H9 (cell line): Measurements from ENCODE around the gene DCAF6. TPM values are rescaled to one million over a fixed set of nuclear protein-coding genes. Genes with fewer than 3 reads are reported as not detected.

Experiments
- DNase-seq: peaks from one replicate; pipeline ENCODE4 v3.0.0-alpha.2; 2017
- H2AFZ ChIP-seq: one replicate; pipeline ENCODE4 v1.6.1; 2013; ENCODE audit warnings: mild to moderate bottlenecking, low read length, control low read depth, moderate library complexity
- H2AK5ac ChIP-seq: 2 replicates; pipeline ENCODE4 v1.6.1; 2013; ENCODE audit warnings: low read length, control low read depth, mixed read lengths; ENCODE audit not compliant: insufficient read length
- H2BK120ac ChIP-seq: one replicate; pipeline ENCODE4 v1.6.1; 2013; ENCODE audit warnings: low read depth, mild to moderate bottlenecking, low read length, control low read depth, inconsistent platforms; ENCODE audit not compliant: poor library complexity, severe bottlenecking
- H2BK12ac ChIP-seq: 2 replicates; pipeline ENCODE4 v1.6.1; 2013; ENCODE audit warnings: low read length, control low read depth, mixed read lengths, low read depth; ENCODE audit not compliant: insufficient read length
- H2BK15ac ChIP-seq: 2 replicates; pipeline ENCODE4 v1.6.1; 2013; ENCODE audit warnings: low read depth, low read length, control low read depth
- H2BK20ac ChIP-seq: one replicate; pipeline ENCODE4 v1.6.1; 2013; ENCODE audit warnings: low read depth, mild to moderate bottlenecking, low read length, control low read depth, inconsistent platforms; ENCODE audit not compliant: poor library complexity, severe bottlenecking
- H2BK5ac ChIP-seq: 2 replicates; pipeline ENCODE4 v1.6.1; 2013; ENCODE audit warnings: low read length, control low read depth, mixed read lengths; ENCODE audit not compliant: insufficient read length
- H3K14ac ChIP-seq: 2 replicates; pipeline ENCODE4 v1.6.1; 2013; ENCODE audit warnings: low read length, control low read depth; ENCODE audit not compliant: insufficient read depth
- H3K18ac ChIP-seq: 2 replicates; pipeline ENCODE4 v1.6.1; 2013; ENCODE audit warnings: low read depth, mild to moderate bottlenecking, mixed read lengths, low read length, control low read depth; ENCODE audit not compliant: insufficient read length
- H3K23ac ChIP-seq: 2 replicates; pipeline ENCODE4 v1.6.1; 2013; ENCODE audit warnings: low read length, control low read depth, mixed read lengths, low read depth; ENCODE audit not compliant: insufficient read length
- H3K23me2 ChIP-seq: 2 replicates; pipeline ENCODE4 v1.6.1; 2013; ENCODE audit warnings: low read depth, mild to moderate bottlenecking, mixed read lengths, low read length, control low read depth; ENCODE audit not compliant: insufficient read length, poor library complexity, severe bottlenecking
- H3K27ac ChIP-seq: 2 replicates; pipeline ENCODE4 v1.5.1; 2013; ENCODE audit warnings: low read length, control low read depth, mixed read lengths, low read depth; ENCODE audit not compliant: insufficient read length
- H3K27me3 ChIP-seq: 2 replicates; pipeline ENCODE4 v1.6.1; 2013; ENCODE audit warnings: low read length, control low read depth, inconsistent platforms; ENCODE audit not compliant: insufficient read depth
- H3K4ac ChIP-seq: 2 replicates; pipeline ENCODE4 v1.6.1; 2013; ENCODE audit warnings: low read depth, mild to moderate bottlenecking, control low read depth, inconsistent platforms, low read length, moderate library complexity
- H3K4me1 ChIP-seq: 2 replicates; pipeline ENCODE4 v1.6.1; 2013; ENCODE audit warnings: low read length, control low read depth, inconsistent platforms; ENCODE audit not compliant: insufficient read depth
- H3K4me2 ChIP-seq: 2 replicates; pipeline ENCODE4 v1.6.1; 2013; ENCODE audit warnings: low read length, control low read depth, mixed read lengths; ENCODE audit not compliant: insufficient read length, insufficient read depth
- H3K56ac ChIP-seq: 2 replicates; pipeline ENCODE4 v1.6.1; 2013; ENCODE audit warnings: low read depth, mild to moderate bottlenecking, mixed read lengths, low read length, control low read depth; ENCODE audit not compliant: insufficient read length
- H3K79me1 ChIP-seq: 2 replicates; pipeline ENCODE4 v1.6.1; 2013; ENCODE audit warnings: low read depth, mild to moderate bottlenecking, moderate library complexity, low read length, control low read depth, inconsistent platforms; ENCODE audit not compliant: insufficient read depth, poor library complexity, severe bottlenecking
- H3K79me2 ChIP-seq: 2 replicates; pipeline ENCODE4 v1.6.1; 2013; ENCODE audit warnings: low read length, control low read depth, inconsistent platforms; ENCODE audit not compliant: insufficient read depth
- H3K9ac ChIP-seq: 2 replicates; pipeline ENCODE4 v1.6.1; 2013; ENCODE audit warnings: low read length, control low read depth, mixed read lengths; ENCODE audit not compliant: insufficient read length; ENCODE audit errors: extremely low read depth
- H3K9me3 ChIP-seq: one replicate; pipeline ENCODE4 v1.6.1; 2013; ENCODE audit warnings: low read depth, low read length, inconsistent platforms; ENCODE audit not compliant: control insufficient read depth
- H3T11ph ChIP-seq: one replicate; pipeline ENCODE4 v1.6.1; 2013; ENCODE audit warnings: mild to moderate bottlenecking, low read length, control low read depth, inconsistent platforms
- H4K20me1 ChIP-seq: one replicate; pipeline ENCODE4 v1.6.1; 2013; ENCODE audit not compliant: control insufficient read depth, insufficient read length, insufficient read depth
- H4K5ac ChIP-seq: 2 replicates; pipeline ENCODE4 v1.6.1; 2013; ENCODE audit warnings: low read depth, mild to moderate bottlenecking, mixed read lengths, low read length, control low read depth; ENCODE audit not compliant: insufficient read length
- H4K8ac ChIP-seq: replicated peaks from 2 replicates; pipeline ENCODE4 v1.6.1; 2013; ENCODE audit warnings: low read length, control low read depth, mixed read lengths, low read depth; ENCODE audit not compliant: insufficient read length
- H4K91ac ChIP-seq: 2 replicates; pipeline ENCODE4 v1.6.1; 2013; ENCODE audit warnings: low read depth, mild to moderate bottlenecking, moderate library complexity, mixed read lengths, low read length, control low read depth; ENCODE audit not compliant: insufficient read length
- H3K27ac Mint-ChIP-seq, 3 experiments: 2 replicates in 2 of 3; 3 replicates in 1 of 3; pipeline ENCODE4 v1.8.0; 2020 to 2021; ENCODE audit warnings: mixed read lengths in 3 of 3, mild to moderate bottlenecking in 1 of 3, moderate library complexity in 1 of 3
- H3K27me3 Mint-ChIP-seq: 2 replicates; pipeline ENCODE4 v1.8.0; 2021; ENCODE audit warnings: low read depth, mild to moderate bottlenecking, moderate library complexity, mixed read lengths
- H3K36me3 Mint-ChIP-seq, 3 experiments: 2 replicates in 2 of 3; 3 replicates in 1 of 3; pipeline ENCODE4 v1.8.0; 2020 to 2021; ENCODE audit warnings: low read depth in 3 of 3, mixed read lengths in 3 of 3; ENCODE audit not compliant: insufficient read depth in 1 of 3
- H3K4me1 Mint-ChIP-seq, 2 experiments: 2 replicates each; pipeline ENCODE4 v1.8.0; 2020; ENCODE audit warnings: mixed read lengths in 2 of 2
- H3K4me3 Mint-ChIP-seq, 2 experiments: 2 replicates in 1 of 2; 3 replicates in 1 of 2; pipeline ENCODE4 v1.8.0; 2020 to 2021; ENCODE audit warnings: mild to moderate bottlenecking in 2 of 2, mixed read lengths in 2 of 2, moderate library complexity in 1 of 2
- H3K9me3 Mint-ChIP-seq, 2 experiments: 2 replicates in 1 of 2; 3 replicates in 1 of 2; pipeline ENCODE4 v1.8.0; 2020; ENCODE audit warnings: mild to moderate bottlenecking in 2 of 2, mixed read lengths in 2 of 2, moderate library complexity in 1 of 2
- WGBS: extraction: QIAGEN DNeasy Blood & Tissue Kit; methylation state at CpG from one replicate; pipeline ENCODE4 v1.1.7; 2013; ENCODE audit warnings: missing lambda C conversion rate, low lambda C conversion rate, mixed read lengths; ENCODE audit not compliant: insufficient read length; ENCODE audit errors: extremely low coverage; 5-methylcytosine and 5-hydroxymethylcytosine counted together
- total RNA-seq: library from RNA; stranded (reverse); gene quantifications from 2 replicates; pipeline ENCODE4 v1.2.1, GENCODE V29; 2021
- TF ChIP-seq, protein P1 (sequence below): fragments of 200-600 bp; sonication (generic); conservative IDR thresholded peaks from 3 replicates; pipeline ENCODE4 v1.8.0; 2021; ENCODE audit warnings: antibody characterized with exemption, mild to moderate bottlenecking

The DCAF6 gene
- total RNA-seq, 1 experiment from 2014 or later, result 16.0 TPM

- Mint-ChIP-seq H3K27me3 (no peaks in the 10 kb centered on the region), H3K36me3 (peaks cover 10 to 13% (median 13%) of the 10 kb centered on the region in 3 experiments), H3K4me1 (peaks cover 10 to 18% of the 10 kb centered on the region in 2 experiments), H3K27ac (no peak overlapping the region; a peak in 1 of 7 replicates), H3K4me3 (no peak overlapping the region), H3K9me3 (peaks cover 6 to 7% of the 10 kb centered on the region in 2 experiments; a peak in 4 of 5 replicates)
- Histone ChIP-seq H3K18ac (no peak overlapping the region), H3K23me2 (no peaks in the 10 kb centered on the region), H3K4ac (no peak overlapping the region), H3K4me1 (no peaks in the 10 kb centered on the region; the same call in 1 of the 2 replicates), H2BK20ac (no peak overlapping the region), H3K79me2 (no peaks in the 10 kb centered on the region), H2BK5ac (no peak overlapping the region), H3K9me3 (no peaks in the 10 kb centered on the region), H3K23ac (no peak overlapping the region), H3T11ph (no peak overlapping the region), H3K9ac (no peak overlapping the region), H2BK12ac (no peak overlapping the region), H4K8ac (no peak overlapping the region), H4K91ac (no peak overlapping the region), H2AFZ (no peak overlapping the region), H2BK120ac (no peak overlapping the region), H3K27ac (no peak overlapping the region), H3K56ac (no peak overlapping the region), H3K14ac (no peak overlapping the region), H4K5ac (no peak overlapping the region), H3K4me2 (no peak overlapping the region), H3K27me3 (no peaks in the 10 kb centered on the region), H2AK5ac (no peak overlapping the region), H4K20me1 (no peaks in the 10 kb centered on the region), H2BK15ac (no peak overlapping the region), H3K79me1 (peaks cover 3% of the 10 kb centered on the region)
- TF ChIP-seq, protein P1, sequence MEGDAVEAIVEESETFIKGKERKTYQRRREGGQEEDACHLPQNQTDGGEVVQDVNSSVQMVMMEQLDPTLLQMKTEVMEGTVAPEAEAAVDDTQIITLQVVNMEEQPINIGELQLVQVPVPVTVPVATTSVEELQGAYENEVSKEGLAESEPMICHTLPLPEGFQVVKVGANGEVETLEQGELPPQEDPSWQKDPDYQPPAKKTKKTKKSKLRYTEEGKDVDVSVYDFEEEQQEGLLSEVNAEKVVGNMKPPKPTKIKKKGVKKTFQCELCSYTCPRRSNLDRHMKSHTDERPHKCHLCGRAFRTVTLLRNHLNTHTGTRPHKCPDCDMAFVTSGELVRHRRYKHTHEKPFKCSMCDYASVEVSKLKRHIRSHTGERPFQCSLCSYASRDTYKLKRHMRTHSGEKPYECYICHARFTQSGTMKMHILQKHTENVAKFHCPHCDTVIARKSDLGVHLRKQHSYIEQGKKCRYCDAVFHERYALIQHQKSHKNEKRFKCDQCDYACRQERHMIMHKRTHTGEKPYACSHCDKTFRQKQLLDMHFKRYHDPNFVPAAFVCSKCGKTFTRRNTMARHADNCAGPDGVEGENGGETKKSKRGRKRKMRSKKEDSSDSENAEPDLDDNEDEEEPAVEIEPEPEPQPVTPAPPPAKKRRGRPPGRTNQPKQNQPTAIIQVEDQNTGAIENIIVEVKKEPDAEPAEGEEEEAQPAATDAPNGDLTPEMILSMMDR, result no peak
- DNase-seq, result no peak
- WGBS, result no CpG with 5 or more reads among the region's 6 CpGs
These were observed 178.4 kb downstream of the DCAF6 start for GRCh38 chr1:168114845-168115244.
